ENCODE results near the gene MEGF9.

MEGF9 gene

GRCh38 chr9:120621941-120622340 lies 92.3 kb downstream of the MEGF9 start:
- DNase-seq (ENCODE audit: low read depth), result no peak

- DNase-seq (ENCODE audit: low read depth), result no peak
Measured at GRCh38 chr9:120619751-120620655, 94.3 kb downstream of the MEGF9 start.

- no peak for DNase-seq (ENCODE audit: low read depth)
Measured at GRCh38 chr9:120616966-120617935, 97.0 kb downstream of the MEGF9 start.

- DNase-seq (ENCODE audit: low read depth), result no peak
Measured at GRCh38 chr9:120612218-120612617, 102.1 kb downstream of the MEGF9 start.

GRCh38 chr9:120611690-120612068 lies 102.6 kb downstream of the MEGF9 start:
- no peak for DNase-seq (ENCODE audit: low read depth)

GRCh38 chr9:120610975-120611689 lies 103.1 kb downstream of the MEGF9 start:
- no peak for DNase-seq (ENCODE audit: low read depth)

- DNase-seq (ENCODE audit: low read depth), result no peak
Measured at GRCh38 chr9:120609636-120610035, 104.6 kb downstream of the MEGF9 start.

- DNase-seq (ENCODE audit: low read depth), result no peak
Measured at GRCh38 chr9:120608421-120608820, 105.8 kb downstream of the MEGF9 start.

- no peak for DNase-seq (ENCODE audit: low read depth)
Measured at GRCh38 chr9:120603591-120603990, 110.7 kb downstream of the MEGF9 start.

GRCh38 chr9:120603010-120603409 lies 111.3 kb downstream of the MEGF9 start:
- no peak for DNase-seq (ENCODE audit: low read depth)

- no peak for DNase-seq (ENCODE audit: low read depth)
Measured at GRCh38 chr9:120593955-120594277, 120.4 kb downstream of the MEGF9 start.

GRCh38 chr9:120593250-120593954 lies 120.9 kb downstream of the MEGF9 start:
- no peak for DNase-seq (ENCODE audit: low read depth)

- no peak for DNase-seq (ENCODE audit: low read depth)
Measured at GRCh38 chr9:120592210-120592609, 122.1 kb downstream of the MEGF9 start.

- DNase-seq (ENCODE audit: low read depth), result no peak
Measured at GRCh38 chr9:120587328-120587727, 126.9 kb downstream of the MEGF9 start.

GRCh38 chr9:120583958-120584369 lies 130.3 kb downstream of the MEGF9 start:
- no peak for DNase-seq (ENCODE audit: low read depth)

- DNase-seq (ENCODE audit: low read depth), result peak; percentile 70
Measured at GRCh38 chr9:120580051-120580896, 134.0 kb downstream of the MEGF9 start, which contains the start of gene CDK5RAP2. Gene CDK5RAP2, minus strand, starts transcription at chr9:120580167. Its CDS starts 189 bp downstream, at chr9:120579978.

GRCh38 chr9:120579139-120580050 lies 134.9 kb downstream of the MEGF9 start:
- no peak for DNase-seq (ENCODE audit: low read depth)

- no peak for DNase-seq (ENCODE audit: low read depth)
Measured at GRCh38 chr9:120574473-120574872, 139.8 kb downstream of the MEGF9 start.

- no peak for DNase-seq (ENCODE audit: low read depth)
Measured at GRCh38 chr9:120572472-120572871, 141.8 kb downstream of the MEGF9 start.
